Nephron progenitor cell (in vitro differentiated cells): ENCODE measurements around the gene MAP2K6.

ENCODE experiments used
- DNase-seq: peaks from one replicate; pipeline ENCODE4 v3.0.0; 2021
- H3K27ac Mint-ChIP-seq: 2 replicates; pipeline ENCODE4 v1.8.0; 2021; ENCODE audit warnings: mild to moderate bottlenecking, moderate library complexity, mixed read lengths
- H3K27me3 Mint-ChIP-seq: 2 replicates; pipeline ENCODE4 v1.8.0; 2021; ENCODE audit warnings: mild to moderate bottlenecking, low read depth, mixed read lengths; ENCODE audit not compliant: poor library complexity
- H3K36me3 Mint-ChIP-seq: 2 replicates; pipeline ENCODE4 v1.8.0; 2021; ENCODE audit warnings: low read depth, mixed read lengths
- H3K4me1 Mint-ChIP-seq: 2 replicates; pipeline ENCODE4 v1.8.0; 2021; ENCODE audit warnings: mixed read lengths
- H3K4me3 Mint-ChIP-seq: 2 replicates; pipeline ENCODE4 v1.8.0; 2021; ENCODE audit warnings: mild to moderate bottlenecking, moderate library complexity, mixed read lengths
- H3K9me3 Mint-ChIP-seq: 2 replicates; pipeline ENCODE4 v1.8.0; 2021; ENCODE audit warnings: mild to moderate bottlenecking, moderate library complexity, mixed read lengths
- TF ChIP-seq, protein P1 (sequence below): fragments of 200-600 bp; sonication (generic); IDR thresholded peaks from 2 replicates; pipeline ENCODE4 v1.5.0; 2021; ENCODE audit warnings: antibody characterized with exemption

Gene MAP2K6

DNA sequence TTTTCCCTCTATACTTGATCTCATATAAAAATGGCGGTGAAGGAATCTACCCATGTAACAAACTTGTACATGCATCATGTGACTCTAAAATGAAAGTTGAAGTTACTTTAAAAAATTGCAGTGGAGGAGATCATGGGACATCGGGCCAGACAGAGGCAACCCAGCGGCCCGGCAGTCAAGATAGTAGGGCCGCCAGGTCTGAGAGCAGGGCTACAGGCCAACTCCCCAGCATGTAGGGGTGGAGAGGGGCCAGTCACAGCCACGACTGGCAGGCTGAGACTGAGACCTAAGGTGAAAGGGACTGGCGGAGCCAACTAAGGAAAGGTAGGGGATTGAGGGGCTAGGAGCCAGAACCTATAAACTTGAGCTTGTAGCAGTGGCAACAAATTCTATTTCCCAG lies 150.9 kb downstream of the MAP2K6 start:
- Mint-ChIP-seq H3K9me3 (no peaks in the 10 kb centered on the region), H3K27ac (no peak overlapping the region), H3K27me3 (peaks cover 5% of the 10 kb centered on the region), H3K4me3 (no peak overlapping the region), H3K36me3 (no peaks in the 10 kb centered on the region), H3K4me1 (no peaks in the 10 kb centered on the region)
- DNase-seq, result no peak
- TF ChIP-seq, protein P1, sequence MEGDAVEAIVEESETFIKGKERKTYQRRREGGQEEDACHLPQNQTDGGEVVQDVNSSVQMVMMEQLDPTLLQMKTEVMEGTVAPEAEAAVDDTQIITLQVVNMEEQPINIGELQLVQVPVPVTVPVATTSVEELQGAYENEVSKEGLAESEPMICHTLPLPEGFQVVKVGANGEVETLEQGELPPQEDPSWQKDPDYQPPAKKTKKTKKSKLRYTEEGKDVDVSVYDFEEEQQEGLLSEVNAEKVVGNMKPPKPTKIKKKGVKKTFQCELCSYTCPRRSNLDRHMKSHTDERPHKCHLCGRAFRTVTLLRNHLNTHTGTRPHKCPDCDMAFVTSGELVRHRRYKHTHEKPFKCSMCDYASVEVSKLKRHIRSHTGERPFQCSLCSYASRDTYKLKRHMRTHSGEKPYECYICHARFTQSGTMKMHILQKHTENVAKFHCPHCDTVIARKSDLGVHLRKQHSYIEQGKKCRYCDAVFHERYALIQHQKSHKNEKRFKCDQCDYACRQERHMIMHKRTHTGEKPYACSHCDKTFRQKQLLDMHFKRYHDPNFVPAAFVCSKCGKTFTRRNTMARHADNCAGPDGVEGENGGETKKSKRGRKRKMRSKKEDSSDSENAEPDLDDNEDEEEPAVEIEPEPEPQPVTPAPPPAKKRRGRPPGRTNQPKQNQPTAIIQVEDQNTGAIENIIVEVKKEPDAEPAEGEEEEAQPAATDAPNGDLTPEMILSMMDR, result no peak

DNA sequence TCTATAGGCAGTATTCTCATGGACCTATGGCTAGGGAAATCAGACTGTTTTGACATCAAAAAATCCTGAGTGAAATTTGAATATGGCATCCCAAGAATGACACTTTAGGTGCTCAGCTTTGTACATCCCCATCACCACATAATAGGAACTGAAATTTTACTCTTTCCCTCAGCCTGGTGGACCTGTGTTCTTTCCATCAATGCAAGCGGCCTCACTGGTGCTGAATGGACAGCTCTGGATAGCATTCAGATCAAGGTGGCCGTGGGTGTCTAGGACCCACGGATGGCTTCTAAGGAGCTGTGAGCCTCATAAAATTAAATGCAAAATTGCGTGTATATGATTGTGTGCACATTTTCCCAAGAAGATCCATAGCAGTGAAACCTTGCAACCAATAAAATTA lies 152.6 kb downstream of the MAP2K6 start:
- peak; percentile 12 for DNase-seq
- Mint-ChIP-seq H3K9me3 (no peaks in the 10 kb centered on the region), H3K27me3 (peaks cover 11% of the 10 kb centered on the region), H3K4me3 (no peak overlapping the region), H3K36me3 (no peaks in the 10 kb centered on the region), H3K4me1 (no peaks in the 10 kb centered on the region), H3K27ac (no peak overlapping the region)
- TF ChIP-seq, protein P1, result no peak

DNA sequence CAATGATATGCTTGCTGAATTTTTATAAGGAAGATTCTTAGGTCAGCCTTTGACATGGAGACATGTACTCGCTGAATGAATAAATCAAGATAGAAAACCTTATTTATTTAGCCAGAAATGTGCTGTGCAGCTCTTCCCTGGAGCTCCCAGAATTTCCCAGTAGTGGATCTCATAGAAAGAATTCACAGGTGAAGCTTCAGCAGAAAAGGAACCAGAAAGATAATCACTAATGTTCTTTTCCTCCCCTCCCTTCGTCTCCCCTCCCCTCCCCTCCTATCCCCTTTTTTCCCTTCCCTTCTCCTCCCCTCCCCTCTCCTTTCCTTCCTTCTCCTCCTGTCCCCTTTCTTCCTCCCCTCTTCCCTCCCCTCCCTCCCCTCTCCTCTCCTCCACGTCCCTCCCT lies 158.2 kb downstream of the MAP2K6 start:
- no peak for DNase-seq
- Mint-ChIP-seq H3K4me3 (no peak overlapping the region), H3K9me3 (no peaks in the 10 kb centered on the region), H3K36me3 (no peaks in the 10 kb centered on the region), H3K27ac (no peak overlapping the region), H3K27me3 (peaks cover 22% of the 10 kb centered on the region), H3K4me1 (peaks cover 28% of the 10 kb centered on the region)
- TF ChIP-seq, protein P1, result no peak

DNA sequence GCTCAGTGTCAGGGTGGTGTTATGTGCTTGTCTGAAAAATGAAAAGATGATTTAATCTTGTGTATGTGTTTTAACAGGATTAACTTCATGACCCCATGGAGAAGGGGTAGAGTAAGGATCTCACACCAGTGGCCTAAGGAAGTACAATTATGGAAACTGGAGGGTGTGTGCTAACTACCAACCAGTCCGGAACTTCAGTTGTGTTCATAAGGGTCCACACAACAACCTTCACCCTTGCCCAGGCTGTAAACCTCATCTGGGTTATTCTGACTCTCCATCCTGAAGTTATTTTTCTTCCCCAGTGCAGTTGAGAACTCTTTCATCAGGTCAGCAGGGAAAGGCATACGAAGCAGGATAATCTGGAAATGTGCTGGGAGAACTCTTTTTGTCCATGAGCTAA lies 158.9 kb downstream of the MAP2K6 start:
- TF ChIP-seq, protein P1, result no peak
- no peak for DNase-seq
- Mint-ChIP-seq H3K27ac (no peak overlapping the region), H3K27me3 (peaks cover 22% of the 10 kb centered on the region), H3K9me3 (no peaks in the 10 kb centered on the region), H3K4me1 (peaks cover 33% of the 10 kb centered on the region), H3K36me3 (no peaks in the 10 kb centered on the region), H3K4me3 (no peak overlapping the region)

DNA sequence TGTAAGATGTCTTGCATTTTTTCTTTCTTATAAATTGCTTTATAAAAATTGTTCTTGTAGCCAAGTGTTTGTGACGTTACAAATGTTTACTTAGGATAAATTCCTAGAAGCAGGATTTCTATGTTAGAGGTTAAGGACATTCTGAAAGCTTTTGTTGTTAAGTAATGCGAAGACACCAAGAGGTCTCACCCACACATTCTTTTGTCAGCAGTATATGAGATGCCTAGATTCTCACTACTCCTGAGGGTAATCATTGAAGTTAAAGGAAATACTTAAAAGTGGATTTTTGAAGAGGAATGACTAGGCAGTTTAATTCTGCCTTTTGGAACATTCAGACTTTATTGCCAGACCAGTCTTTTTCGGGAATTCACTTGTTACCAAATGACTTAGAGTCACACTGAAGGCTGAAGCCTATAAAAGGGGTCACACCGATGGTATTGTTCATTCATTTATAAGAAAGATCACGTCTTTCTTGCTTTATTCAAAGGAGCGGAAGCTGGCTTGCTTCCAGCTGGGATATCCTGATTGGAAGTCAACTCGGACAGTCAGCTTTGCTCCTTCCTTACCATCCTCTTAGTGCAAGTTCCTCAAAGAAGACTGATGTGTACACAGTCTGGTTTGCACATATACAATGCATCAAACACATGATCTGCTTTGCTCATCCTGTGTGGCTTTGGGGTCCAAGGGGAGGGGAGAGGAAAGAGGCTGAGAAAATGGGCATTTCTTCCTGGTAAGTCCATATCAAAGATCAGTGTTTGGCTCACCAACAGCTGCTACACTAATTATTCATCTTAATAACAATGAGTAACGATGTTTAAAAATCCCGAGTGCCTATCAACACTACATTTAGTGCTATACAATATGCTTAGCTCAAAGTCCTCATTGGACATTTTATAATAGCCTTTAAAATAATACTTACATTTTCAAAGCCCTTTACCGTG lies 160.0 kb downstream of the MAP2K6 start:
- no peaks in the 10 kb centered on the region for H3K9me3 Mint-ChIP-seq
- H3K4me3 Mint-ChIP-seq, result no peak overlapping the region
- peaks cover 21% of the 10 kb centered on the region for H3K27me3 Mint-ChIP-seq
- no peaks in the 10 kb centered on the region for H3K36me3 Mint-ChIP-seq
- TF ChIP-seq, protein P1, result no peak
- H3K27ac Mint-ChIP-seq, result no peak overlapping the region
- H3K4me1 Mint-ChIP-seq, result peaks cover 42% of the 10 kb centered on the region
- no peak for DNase-seq

DNA sequence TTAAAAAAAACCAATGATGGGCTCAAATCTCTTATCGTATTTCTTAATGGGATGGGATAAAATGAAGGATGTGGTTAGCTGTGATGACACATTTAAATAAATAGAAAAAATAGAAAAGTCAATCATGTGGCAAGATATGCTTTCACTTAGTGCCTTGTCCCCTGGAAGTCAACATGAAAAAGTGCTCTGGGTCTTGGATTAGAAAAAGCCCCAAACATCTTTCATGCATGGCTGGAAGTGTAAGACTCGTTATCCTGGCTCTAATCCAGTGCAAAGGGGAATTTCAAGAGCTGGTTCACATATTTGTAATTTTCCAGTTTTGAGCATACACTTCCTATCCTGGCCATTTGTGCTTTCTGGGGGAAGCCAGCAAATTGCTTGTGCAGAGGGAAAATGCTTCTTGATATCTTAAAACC lies 160.9 kb downstream of the MAP2K6 start:
- H3K27me3 Mint-ChIP-seq, result peaks cover 20% of the 10 kb centered on the region
- H3K36me3 Mint-ChIP-seq, result no peaks in the 10 kb centered on the region
- TF ChIP-seq, protein P1, result no peak
- no peak overlapping the region for H3K27ac Mint-ChIP-seq
- H3K4me1 Mint-ChIP-seq, result peaks cover 49% of the 10 kb centered on the region
- no peak overlapping the region for H3K4me3 Mint-ChIP-seq
- no peak for DNase-seq
- H3K9me3 Mint-ChIP-seq, result no peaks in the 10 kb centered on the region
